ENCODE measurements around the gene RYK.

RYK gene

GRCh38 chr3:134148534-134148933 is 102.1 kb downstream of the RYK start:
- no peak for DNase-seq (ENCODE audit: low read depth)

DNA sequence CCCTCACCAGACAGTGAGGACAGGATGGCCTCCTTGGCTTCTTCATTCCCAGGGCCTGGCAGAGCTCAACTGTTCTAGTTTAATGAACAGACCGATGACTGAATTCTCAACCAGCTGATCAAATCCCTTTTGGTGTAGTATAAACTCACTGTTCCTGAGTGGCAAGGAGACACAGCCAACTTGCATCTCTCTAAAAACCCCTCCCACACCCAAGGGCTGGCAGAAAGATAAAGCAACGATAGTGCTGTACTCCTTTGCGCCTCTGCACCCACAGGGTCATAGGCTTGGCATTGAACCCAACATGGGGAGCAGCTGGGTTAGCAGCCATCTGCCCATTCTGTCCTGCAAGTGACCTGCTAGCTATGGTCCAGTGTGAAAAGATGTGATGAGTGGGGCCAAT is 103.2 kb downstream of the RYK start:
- no peak for DNase-seq (ENCODE audit: low read depth)

DNA sequence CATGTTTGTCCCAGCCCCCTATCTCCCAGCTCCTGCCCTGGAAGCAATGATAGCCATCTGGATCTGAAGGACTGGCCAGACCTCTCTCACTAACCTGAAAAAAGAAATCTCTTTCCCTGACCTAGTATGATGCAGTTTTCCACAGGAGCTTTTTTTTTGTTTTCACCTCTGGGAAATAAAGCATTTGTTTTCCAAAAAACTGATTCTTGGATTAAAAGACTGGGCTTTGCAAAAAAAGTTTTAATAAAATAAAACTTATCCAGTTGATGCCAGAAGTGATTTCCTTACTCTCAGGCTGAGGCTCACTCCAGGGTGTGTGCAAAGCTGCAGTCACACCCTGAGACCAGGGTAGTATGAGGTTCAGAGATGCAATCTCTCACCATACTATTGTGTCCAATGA is 104.0 kb downstream of the RYK start:
- DNase-seq (ENCODE audit: low read depth): no peak

DNA sequence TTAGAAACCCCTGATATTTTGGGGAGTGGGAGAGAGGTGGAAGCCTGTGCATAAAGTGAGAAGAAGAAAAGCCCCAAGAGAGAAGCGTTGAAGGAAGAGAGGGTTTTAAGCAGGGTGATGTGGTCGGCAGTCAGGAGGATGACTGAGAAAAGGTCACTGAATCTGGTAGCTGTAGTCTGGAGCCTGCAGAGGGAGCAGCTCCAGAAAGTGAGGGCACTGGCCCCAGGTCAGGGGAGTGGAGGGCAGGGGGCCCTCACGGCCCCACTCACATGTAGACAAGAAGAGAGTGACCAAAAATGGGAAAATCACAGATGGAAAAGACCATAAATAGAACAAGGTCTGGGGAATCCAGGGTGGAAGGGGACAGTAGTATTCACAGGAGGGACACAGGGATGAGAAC is 105.5 kb downstream of the RYK start:
- DNase-seq (ENCODE audit: low read depth): no peak

DNA sequence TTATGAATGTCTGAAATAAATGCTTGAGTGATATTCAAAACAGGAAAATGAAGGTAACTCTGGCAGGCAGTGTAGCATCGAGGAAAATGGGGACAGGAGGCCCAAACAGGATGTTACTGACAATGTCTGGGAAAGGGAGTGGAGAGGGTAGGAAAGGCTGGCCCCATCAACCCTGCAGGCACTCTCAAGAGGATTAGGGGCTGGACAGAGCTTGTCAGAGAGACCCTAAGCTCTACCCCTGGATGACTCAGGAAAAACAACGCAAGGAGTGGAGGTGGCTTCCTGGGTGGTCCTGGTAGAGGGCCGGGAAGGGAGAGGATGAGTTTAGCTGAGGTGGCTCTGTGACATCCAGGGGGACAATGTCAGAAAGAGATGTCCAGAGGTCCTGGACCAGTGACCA is 106.0 kb downstream of the RYK start:
- DNase-seq (ENCODE audit: low read depth): no peak

DNA sequence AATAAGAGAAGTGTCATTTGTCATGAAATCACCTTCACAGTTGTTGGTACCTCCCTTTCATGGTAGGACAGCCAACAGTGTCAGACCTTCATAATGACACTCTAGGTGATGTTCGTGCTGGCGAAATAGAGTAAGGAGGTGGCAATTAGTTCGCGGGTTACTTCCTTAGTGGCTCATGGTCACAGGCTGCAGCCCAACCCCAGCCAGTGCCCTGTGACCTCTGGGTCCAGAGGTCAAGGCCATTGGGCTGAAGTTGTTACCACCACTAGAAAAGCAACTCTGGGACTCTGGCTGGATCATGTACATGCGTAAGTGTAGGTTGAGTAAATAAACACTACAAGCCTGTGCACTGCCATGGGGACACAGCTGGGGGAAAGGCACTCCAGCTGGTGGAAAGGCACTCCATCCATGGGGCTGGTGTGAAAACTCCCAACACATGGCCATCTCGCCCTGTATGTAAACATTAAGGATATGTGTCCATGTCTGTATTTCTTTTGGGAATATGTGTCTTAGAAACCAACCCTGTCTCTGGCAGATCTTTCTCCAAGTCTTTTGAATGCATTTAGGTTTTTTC is 106.7 kb downstream of the RYK start:
- DNase-seq (ENCODE audit: low read depth): no peak

- DNase-seq (ENCODE audit: low read depth): no peak
These were observed 114.1 kb downstream of the RYK start for GRCh38 chr3:134136604-134137003.

DNA sequence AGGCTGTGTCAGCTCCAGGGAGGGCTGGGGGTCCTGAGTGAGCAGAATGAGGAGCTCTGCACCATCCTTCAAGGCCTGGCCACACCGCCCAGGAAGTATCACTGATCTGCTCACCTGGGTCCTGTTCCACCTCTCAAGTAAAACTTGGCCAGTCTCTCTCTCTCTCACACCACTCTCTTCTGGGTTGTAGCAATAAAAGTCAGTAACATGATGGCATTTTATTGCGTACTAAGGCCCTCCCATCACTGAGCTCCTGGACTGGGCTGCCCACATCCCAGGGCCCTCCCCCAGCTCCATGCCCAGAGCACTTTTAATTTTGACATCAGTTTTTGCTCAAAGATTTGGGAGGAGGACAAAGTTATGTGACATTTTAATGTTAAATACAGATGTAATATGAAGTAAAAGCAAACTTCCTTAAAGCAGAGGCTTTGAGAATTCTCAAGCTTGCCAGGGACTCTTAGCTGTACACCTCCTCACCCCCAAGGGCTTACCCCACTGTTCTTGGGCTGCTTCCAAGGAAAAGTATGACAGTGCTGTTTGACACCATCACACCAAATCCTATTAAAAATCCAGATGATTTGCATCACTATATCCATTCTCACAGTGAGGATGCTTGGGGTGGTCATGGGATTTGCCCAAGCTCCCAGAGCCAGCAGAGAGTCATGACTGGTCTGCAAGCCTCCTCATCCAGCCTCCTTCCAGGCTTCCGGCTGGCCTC is 115.8 kb downstream of the RYK start:
- DNase-seq (ENCODE audit: low read depth): no peak

DNA sequence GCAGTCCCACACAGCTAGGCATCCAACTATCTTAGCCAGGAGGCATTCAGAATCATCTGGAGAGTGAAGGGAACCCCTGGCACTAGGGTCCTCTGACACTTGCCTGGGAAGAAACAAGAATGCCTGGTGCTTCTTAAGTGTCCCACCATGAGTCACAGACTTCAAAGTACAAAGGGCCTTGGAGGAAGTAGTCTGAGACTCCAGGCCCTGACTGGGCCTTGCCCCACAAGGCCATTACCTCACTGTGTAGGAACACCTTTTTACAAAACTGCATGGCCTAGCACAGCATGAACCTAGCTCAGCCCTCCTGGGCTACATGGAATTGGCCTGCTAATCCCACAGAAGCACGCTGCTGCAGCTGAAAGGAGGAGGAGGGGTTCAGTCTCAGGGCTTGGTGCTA is 116.4 kb downstream of the RYK start:
- no peak for DNase-seq (ENCODE audit: low read depth)

DNA sequence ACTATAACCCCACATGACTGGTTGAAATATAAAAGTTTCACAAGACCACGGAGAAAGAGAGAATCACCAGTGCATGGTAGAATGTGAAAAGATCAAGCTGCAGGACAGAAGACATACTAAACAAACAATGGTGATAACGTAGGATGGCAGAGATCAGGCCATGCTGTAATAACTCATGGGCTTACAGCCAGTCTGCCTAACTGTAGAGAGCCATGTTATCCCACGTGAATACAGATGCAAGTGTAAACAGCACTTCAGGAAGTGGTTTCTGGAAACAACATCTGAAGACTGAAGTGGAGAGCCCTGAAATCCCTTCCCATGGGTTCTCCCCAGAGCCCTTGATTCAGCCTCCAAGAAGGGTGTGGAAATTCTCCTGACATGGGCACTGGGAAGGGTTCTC is 117.7 kb downstream of the RYK start:
- no peak for DNase-seq (ENCODE audit: low read depth)

GRCh38 chr3:134126153-134126552 is 124.5 kb downstream of the RYK start:
- DNase-seq (ENCODE audit: low read depth): no peak

GRCh38 chr3:134114726-134115125 is 135.9 kb downstream of the RYK start:
- no peak for DNase-seq (ENCODE audit: low read depth)

GRCh38 chr3:134111616-134112015 is 139.0 kb downstream of the RYK start:
- no peak for DNase-seq (ENCODE audit: low read depth)

- DNase-seq (ENCODE audit: low read depth): no peak
These were observed 139.7 kb downstream of the RYK start for GRCh38 chr3:134110963-134111362.

All from activated T-cell treated with anti-CD3 and anti-CD28 coated beads for 24 hours (primary cell).